ENCODE results near the gene CPA4. TPM values are rescaled to one million over a fixed set of nuclear protein-coding genes. Genes with fewer than 3 reads are reported as not detected.

Gene CPA4
- total and polyA plus RNA-seq, 2 experiments from 2014 or later = 8.6 to 10.4 TPM

DNA sequence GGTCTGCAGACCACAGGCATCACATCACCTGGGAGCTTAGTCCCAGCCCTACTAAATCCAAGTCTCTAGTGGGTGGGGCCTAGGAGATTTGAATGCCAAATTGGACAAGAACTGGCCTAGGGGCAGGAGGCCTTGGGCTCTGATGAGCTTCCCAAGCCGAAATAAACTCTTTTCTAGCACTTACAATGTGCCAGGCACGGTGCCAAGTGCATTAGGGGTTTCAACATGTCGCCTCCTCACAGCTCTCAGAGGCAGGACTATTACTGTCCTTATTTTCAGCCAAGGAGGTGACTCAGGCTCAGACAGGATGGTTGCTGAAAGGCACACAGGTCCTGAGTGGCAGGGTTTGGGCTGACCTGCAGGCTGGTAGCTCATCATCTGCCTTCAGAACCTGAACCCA, 78.1 kb downstream of the CPA4 start:
- DNase-seq = peak; percentile 76
- Histone ChIP-seq H3K4me2 (ENCODE audit: unreplicated experiment) (no peak overlapping the region), H2AFZ (no peak overlapping the region), H4K20me1 (ENCODE audit: insufficient read depth) (no peaks in the 10 kb centered on the region), H3K27ac (no peak overlapping the region), H3K9me2 (ENCODE audit: insufficient read depth) (no peaks in the 10 kb centered on the region), H3K36me3 (ENCODE audit: low read depth) (no peaks in the 10 kb centered on the region), H3K4me1 (ENCODE audit: insufficient read depth) (peaks cover 66% of the 10 kb centered on the region), H3K4me3 (no peak overlapping the region), H3K9ac (no peak overlapping the region), H3K79me2 (ENCODE audit: insufficient read depth) (no peaks in the 10 kb centered on the region), H3K27me3 (replicated peaks; ENCODE audit: insufficient read depth) (no peaks in the 10 kb centered on the region), H3F3A (ENCODE audit: insufficient read depth) (peaks cover 41% of the 10 kb centered on the region), H3K9me3 (ENCODE audit: low read depth) (no peaks in the 10 kb centered on the region)
- 10 to 15% methylated on average over 3 of the region's 3 CpGs for WGBS, 2 experiments (ENCODE audit: low coverage in 1 of 2, low lambda C conversion rate in 2 of 2, missing lambda C conversion rate in 2 of 2)
- in situ Hi-C loops (cut with MboI) = no loop called here
- TF ChIP-seq EZH2phosphoT487 (IDR thresholded peaks at IDR 0.05; ENCODE audit: insufficient read depth, low read depth) (no peak), EZH2 (IDR thresholded peaks at IDR 0.05; ENCODE audit: insufficient read depth, poor library complexity, severe bottlenecking) (no peak)

DNA sequence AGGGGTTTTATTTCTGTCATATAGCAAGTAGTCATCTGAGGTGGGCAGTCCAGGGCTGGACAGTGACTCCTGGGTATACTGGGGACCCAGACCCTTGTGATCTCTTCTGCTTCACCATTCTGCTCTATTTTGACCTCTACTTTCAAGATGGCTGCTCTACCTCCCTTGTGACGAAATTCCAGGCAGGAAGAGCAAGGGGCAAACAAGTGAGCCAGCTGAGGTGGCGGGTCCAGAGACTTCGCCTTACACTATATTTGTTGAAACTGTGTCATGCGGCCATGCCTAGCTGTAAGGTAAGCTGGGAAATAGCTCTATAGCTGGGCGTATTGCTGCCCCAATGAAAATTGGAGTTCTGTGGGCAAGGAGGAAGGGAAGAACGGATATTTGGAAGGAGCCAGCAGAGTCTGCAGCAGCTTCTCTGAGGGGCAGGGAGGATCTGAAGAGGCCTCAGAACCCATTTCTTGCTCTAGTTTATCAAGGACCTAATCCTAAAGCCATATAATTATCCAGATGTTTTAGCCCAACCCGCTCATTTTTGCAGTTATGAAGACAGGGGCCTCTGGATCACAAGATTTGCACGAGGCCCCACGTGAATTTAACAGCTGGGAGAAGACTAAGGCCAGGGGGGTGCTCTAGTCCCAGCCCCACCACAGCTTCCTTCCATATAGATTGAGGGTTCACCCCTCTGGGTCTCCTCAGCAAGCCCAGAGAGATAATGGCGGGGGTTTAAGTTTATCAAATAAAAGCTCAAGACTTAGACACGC, 79.6 kb downstream of the CPA4 start:
- H3K9me3 ChIP-seq (ENCODE audit: low read depth) = no peaks in the 10 kb centered on the region
- H3K4me3 ChIP-seq = no peak overlapping the region
- H3K36me3 ChIP-seq (ENCODE audit: low read depth) = no peaks in the 10 kb centered on the region
- H3K4me2 ChIP-seq (ENCODE audit: unreplicated experiment) = peak overlapping the region; percentile 58
- TF ChIP-seq EZH2 (IDR thresholded peaks at IDR 0.05; ENCODE audit: insufficient read depth, poor library complexity, severe bottlenecking) = no peak
- TF ChIP-seq EZH2phosphoT487 (IDR thresholded peaks at IDR 0.05; ENCODE audit: insufficient read depth, low read depth) = no peak
- no peaks in the 10 kb centered on the region for H4K20me1 ChIP-seq (ENCODE audit: insufficient read depth)
- H3K27ac ChIP-seq = peak overlapping the region; percentile 94
- peaks cover 41% of the 10 kb centered on the region for H3F3A ChIP-seq (ENCODE audit: insufficient read depth)
- WGBS, 2 experiments (ENCODE audit: low coverage in 1 of 2, low lambda C conversion rate in 2 of 2, missing lambda C conversion rate in 2 of 2) = 74 to 76% methylated on average over 11 of the region's 11 CpGs
- H3K79me2 ChIP-seq (ENCODE audit: insufficient read depth) = no peaks in the 10 kb centered on the region
- H3K4me1 ChIP-seq (ENCODE audit: insufficient read depth) = peaks cover 52% of the 10 kb centered on the region
- H3K9me2 ChIP-seq (ENCODE audit: insufficient read depth) = no peaks in the 10 kb centered on the region
- H3K9ac ChIP-seq = peak overlapping the region; percentile 81
- H3K27me3 ChIP-seq (replicated peaks; ENCODE audit: insufficient read depth) = no peaks in the 10 kb centered on the region
- in situ Hi-C loops (cut with MboI) = no loop called here
- no peak for DNase-seq
- peak overlapping the region; percentile 95; the same call in 1 of the 2 replicates for H2AFZ ChIP-seq

Other genes starting within 250 kb of the CPA4 start
- gene ZC3HC1, start 241.8 kb upstream of the CPA4 start, total RNA-seq (2014; rRNA removed; shearing (Covaris generic)) = 15.7 and 20.1 TPM in 2 replicates
- gene ZC3HC1, start 241.8 kb upstream of the CPA4 start, polyA plus RNA-seq (2016; fragmentation: Nextera tagmentation; extraction: Ambion mirVana) = 22.1 and 22.4 TPM in 2 replicates
- 15.8 and 18.2 TPM in 2 replicates for gene KLHDC10, start 222.6 kb upstream of the CPA4 start, total RNA-seq (2014; rRNA removed; shearing (Covaris generic))
- gene KLHDC10, start 222.6 kb upstream of the CPA4 start, polyA plus RNA-seq (2016; fragmentation: Nextera tagmentation; extraction: Ambion mirVana) = 3.3 and 3.4 TPM in 2 replicates
- gene TMEM209, start 87.8 kb upstream of the CPA4 start, total RNA-seq (2014; rRNA removed; shearing (Covaris generic)) = 11.7 and 16.4 TPM in 2 replicates
- 17.0 and 18.3 TPM in 2 replicates for gene TMEM209, start 87.8 kb upstream of the CPA4 start, polyA plus RNA-seq (2016; fragmentation: Nextera tagmentation; extraction: Ambion mirVana)
- gene SSMEM1, start 85.3 kb upstream of the CPA4 start, total RNA-seq (2014; rRNA removed; shearing (Covaris generic)) = not detected in 2 replicates
- not detected in 2 replicates for gene SSMEM1, start 85.3 kb upstream of the CPA4 start, polyA plus RNA-seq (2016; fragmentation: Nextera tagmentation; extraction: Ambion mirVana)
- gene CPA2, start 26.3 kb upstream of the CPA4 start, total RNA-seq (2014; rRNA removed; shearing (Covaris generic)) = not detected in 2 replicates
- gene CPA2, start 26.3 kb upstream of the CPA4 start, polyA plus RNA-seq (2016; fragmentation: Nextera tagmentation; extraction: Ambion mirVana) = not detected in 2 replicates
- gene CPA5, start 51.7 kb downstream of the CPA4 start, total RNA-seq (2014; rRNA removed; shearing (Covaris generic)) = not detected in 2 replicates
- gene CPA5, start 51.7 kb downstream of the CPA4 start, polyA plus RNA-seq (2016; fragmentation: Nextera tagmentation; extraction: Ambion mirVana) = 0.23 TPM in 1 of 2 replicates, not detected in the other
- gene CPA1, start 87.3 kb downstream of the CPA4 start, total RNA-seq (2014; rRNA removed; shearing (Covaris generic)) = not detected in 2 replicates
- gene CPA1, start 87.3 kb downstream of the CPA4 start, polyA plus RNA-seq (2016; fragmentation: Nextera tagmentation; extraction: Ambion mirVana) = not detected in 2 replicates
- gene CEP41, start 147.9 kb downstream of the CPA4 start, total RNA-seq (2014; rRNA removed; shearing (Covaris generic)) = 8.1 and 18.3 TPM in 2 replicates
- gene CEP41, start 147.9 kb downstream of the CPA4 start, polyA plus RNA-seq (2016; fragmentation: Nextera tagmentation; extraction: Ambion mirVana) = 32.3 and 33.9 TPM in 2 replicates
- 7.5 and 12.6 TPM in 2 replicates for gene MEST, start 198.9 kb downstream of the CPA4 start, total RNA-seq (2014; rRNA removed; shearing (Covaris generic))
- 8.5 and 9.1 TPM in 2 replicates for gene MEST, start 198.9 kb downstream of the CPA4 start, polyA plus RNA-seq (2016; fragmentation: Nextera tagmentation; extraction: Ambion mirVana)